Measurements from ENCODE around the gene SST.

SST gene

DNA sequence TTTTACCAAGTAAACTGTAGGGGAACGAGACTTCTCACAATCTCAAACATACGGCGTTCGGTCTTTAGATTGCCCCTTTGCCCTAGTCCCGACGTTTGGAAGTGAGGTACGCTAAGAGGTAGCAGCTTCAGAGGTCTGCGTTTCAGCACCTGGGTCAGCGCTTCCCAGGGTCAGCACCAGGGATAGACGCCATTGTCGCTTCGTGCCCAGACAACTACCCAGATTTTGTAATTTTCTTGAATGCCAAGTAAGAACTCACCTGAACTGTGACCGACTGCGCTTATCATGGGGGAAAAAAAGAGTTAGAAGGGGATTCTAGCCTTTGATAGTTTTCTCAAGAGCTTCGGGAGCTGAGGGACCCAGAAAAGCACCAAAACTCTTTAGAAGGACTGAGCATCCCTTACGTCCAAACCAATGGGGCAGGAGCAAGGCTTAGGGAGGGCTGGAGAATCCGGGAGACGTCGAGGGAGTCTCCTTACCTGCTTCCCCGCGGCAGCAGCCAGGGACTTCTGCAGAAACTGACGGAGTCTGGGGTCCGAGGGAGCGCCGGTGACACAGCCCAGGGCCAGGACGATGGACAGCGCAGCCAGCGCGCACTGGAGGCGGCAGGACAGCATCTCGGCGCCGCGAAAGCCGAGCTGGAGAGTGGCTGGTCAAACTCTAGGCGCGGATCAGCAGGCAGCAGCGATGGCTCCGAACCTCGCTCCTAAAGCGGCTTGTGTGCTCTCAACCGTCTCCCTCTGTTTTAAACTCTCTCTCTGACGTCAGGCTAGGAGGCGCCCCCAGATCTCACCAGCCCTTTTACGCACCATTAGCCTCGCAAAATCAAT lies at the start of gene SST:
Gene SST, minus strand, starts transcription at position 720 of the 830 bp plus-strand sequence. Its CDS starts 103 bp downstream, at position 617.
- DNase-seq (ENCODE audit: low read depth), result no peak

DNA sequence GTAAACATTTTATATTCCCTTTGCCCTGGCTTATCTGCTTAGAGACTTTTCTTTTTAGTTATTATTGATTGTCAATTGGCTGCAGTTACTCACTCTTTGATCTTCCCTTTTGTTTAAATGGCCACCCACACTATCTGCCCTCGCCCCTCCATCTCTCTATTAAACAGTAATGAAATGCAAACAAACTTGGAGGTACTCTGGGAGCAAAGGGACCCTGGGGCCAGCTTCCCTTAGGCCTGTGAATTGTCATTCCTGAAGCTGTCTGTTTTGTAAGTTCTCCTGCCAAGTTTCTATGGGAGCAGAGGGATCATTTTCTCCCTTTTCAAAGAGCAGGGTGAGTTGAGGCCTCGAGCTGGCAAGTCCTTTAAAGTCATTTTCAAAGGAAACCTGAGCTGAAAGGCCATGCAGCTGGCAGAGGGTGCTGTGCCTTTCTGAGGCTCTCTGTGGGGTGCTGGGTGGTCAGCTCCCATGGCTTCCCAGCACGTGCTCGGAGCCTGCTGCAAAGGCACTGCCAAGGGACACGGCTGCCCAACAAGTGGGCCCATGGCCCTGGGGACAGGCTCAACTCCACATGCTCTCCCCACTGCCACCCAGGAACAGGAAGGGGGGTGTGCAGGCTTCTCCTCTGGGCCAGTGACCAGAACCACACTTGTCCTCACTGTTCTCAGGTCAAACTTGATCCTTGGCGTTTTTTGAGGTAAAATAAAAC lies 49.6 kb upstream of the SST start:
- DNase-seq (ENCODE audit: low read depth), result no peak

DNA sequence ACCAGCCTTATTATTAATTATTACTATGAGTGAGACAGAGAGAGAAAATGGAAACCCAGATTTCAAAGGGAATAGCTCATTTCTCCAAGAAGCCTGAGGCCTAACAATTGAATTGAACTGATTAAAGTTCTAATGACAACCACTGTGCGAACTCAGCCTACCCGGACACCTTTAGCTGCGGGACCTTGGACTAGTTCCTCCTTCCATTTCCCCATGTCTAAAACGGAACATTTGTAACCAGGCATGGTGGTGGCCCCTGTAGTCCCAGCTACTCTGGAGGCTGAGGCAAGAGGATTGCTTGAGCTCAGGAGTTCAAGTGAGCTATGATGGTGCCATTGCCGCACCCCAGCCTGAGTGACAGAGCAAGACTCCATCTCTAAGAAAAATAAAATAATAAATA lies 48.6 kb upstream of the SST start:
- no peak for DNase-seq (ENCODE audit: low read depth)

DNA sequence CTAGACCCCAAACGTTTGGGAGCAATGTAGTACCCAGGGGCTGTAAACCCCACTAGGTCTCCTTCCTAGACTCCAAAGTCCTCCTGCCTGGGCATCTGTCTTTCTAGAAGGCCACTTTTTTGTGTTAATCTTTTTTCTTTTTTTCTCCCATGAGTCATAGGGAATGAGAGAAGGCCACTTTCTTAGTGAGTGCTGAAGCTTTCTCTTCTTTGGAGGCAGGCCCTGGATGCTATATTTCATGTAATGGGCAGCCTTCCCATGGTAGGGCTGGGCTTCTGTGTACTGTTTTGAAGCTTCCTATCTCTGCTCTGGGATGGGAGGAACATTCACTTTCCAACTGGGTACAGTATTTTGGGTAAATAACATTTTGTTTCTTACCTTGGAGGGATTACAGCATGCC lies 47.4 kb upstream of the SST start:
- DNase-seq (ENCODE audit: low read depth), result no peak

DNA sequence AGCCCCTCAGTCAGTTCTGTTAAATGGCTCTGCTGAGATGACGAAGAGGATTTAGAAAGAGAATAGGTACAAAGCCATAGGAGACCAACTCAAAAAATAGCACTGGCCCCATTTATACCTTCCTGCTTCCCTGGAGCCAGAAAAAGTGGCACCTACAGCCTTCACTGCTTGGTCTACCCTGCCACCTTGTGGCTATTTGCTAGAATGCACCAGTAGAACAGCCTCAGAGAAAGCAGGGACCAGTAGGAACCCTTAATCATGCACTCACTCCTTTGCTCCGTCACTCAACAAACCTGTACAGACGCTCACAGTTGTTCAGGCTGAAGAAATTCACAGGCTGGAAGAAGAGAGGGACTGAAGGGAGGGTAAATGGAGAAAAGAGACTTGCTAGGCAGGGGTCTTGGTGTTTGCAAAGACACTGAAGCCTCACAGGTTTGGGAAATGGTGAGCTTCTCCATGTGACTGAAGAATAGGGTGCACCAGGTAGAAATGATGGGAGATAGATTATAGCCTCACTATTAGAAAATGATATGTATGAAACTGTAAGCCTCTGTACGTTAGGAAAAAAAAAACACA lies 44.3 kb upstream of the SST start:
- peak; percentile 14 for DNase-seq (ENCODE audit: low read depth)

DNA sequence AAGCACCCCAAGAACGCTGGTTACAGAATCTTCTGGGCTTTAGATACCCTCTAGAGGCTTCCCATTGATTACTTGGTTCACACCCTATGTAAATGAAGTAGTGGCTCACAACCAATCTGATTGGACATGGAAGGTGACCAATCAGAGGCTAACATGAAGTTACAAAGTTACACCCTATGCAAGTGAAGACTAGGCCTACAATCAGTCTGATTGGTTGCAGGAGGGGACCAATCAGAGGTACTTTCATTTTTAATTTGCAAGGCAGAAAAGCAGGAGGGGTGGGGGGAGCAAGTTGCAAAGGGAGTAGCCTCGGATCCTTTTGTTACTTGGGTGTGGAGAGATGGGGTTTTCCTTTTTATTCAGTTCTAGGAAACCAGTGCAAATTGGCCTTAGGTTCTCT lies 43.3 kb upstream of the SST start:
- DNase-seq (ENCODE audit: low read depth), result no peak

DNA sequence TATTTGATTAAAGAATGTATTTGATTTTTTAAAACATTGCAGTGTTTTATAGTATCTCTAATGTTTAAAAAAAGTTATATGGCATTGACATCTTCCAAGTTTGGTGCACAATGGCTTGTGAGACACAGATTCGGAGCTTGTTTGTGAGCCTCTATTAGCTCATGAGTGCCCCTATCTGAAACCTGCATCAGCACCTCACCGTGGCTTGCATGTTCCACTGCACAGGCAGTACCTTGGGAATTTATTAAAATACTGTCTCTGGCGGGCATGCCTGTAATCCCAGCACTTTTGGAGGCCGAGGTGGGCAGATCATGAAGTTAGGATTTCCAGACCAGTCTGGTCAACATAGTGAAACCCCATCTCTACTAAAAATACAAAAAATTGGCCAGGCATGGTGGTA lies 39.0 kb upstream of the SST start:
- no peak for DNase-seq (ENCODE audit: low read depth)

DNA sequence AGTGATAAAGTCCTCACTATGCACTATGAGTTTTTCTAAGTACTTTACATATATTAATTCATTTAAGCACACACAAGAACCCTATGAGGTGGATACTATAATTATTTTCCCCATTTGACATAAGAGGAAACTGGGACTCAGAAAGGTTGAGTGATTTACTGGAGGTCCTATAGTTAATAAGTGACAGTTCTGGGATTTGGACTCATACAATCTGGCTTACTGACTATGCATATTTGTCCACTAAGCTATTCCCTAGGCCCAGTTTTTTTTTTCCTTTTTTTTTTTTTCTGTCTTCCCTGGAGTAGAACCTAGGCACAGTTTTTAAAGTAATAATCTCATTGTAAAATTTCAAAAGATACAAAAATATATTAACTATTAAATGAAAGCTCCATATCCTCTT lies 38.5 kb upstream of the SST start:
- DNase-seq (ENCODE audit: low read depth), result no peak

DNA sequence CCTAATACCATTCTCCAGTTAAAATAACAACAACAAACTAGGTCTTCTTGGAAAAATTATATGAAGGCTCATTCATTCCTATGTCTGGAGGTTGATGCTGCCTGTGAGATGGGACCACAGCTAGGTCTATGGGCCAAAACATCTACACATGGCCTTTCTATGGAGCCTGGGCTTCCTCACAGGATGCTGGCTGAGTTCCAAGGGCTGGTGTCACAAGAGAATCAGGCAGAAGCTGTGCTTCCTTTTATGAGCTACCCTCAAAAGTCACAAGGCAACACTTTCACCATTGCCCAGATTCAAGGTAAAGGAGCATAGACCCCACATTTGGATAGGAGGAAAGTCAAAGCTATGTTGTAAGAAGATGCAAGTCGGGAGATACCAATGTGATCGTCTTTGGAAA lies 36.8 kb upstream of the SST start:
- DNase-seq (ENCODE audit: low read depth), result no peak

DNA sequence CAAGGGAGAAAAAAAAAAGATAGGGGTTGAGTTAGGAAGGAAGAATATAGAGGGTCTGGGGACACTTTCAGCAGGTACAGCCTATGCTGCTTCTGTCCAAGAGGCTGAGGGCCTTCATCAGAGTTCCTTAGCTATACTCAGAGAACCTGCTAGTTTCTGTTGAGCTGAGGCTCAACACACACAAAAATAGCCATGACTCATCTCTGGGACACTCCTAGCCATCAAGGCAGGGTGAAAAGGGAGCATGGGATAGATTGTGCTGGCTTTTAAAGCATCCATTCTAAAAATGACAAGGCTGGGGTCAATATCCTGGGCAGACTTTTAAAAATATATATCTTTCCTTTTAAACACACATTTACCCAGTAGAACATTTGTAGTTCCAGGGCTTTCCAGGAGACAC lies 35.0 kb upstream of the SST start:
- DNase-seq (ENCODE audit: low read depth), result no peak

DNA sequence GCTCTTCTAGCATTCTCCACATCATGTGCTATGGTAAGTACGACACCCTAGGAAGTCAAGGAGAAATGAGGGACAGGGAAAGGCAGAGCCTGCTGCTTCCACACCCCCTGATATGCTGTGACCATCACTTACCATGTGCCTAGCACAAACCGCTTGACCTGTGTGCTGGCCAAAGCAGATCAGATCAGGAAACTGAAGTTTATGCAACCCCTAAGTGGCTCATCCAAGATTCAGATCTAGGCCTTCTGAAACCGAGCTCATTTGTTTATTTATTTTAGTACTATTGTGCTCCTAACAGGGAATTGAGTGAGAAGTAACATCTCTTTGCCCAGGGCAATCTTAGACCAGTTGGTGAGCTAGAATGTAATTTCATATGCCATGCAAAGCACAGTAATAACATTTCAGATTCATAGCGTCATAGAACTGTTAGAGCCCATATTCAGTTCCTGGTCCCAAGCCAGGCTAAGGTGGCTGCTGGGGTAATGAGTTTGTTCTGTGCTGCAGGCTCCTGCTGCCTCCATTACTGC lies 32.4 kb upstream of the SST start, which contains the start of gene RTP2:
Gene RTP2, minus strand, starts transcription at position 51 of the 527 bp plus-strand sequence. CDS start 429 bp downstream, outside the sequence.
- DNase-seq (ENCODE audit: low read depth), result no peak

DNA sequence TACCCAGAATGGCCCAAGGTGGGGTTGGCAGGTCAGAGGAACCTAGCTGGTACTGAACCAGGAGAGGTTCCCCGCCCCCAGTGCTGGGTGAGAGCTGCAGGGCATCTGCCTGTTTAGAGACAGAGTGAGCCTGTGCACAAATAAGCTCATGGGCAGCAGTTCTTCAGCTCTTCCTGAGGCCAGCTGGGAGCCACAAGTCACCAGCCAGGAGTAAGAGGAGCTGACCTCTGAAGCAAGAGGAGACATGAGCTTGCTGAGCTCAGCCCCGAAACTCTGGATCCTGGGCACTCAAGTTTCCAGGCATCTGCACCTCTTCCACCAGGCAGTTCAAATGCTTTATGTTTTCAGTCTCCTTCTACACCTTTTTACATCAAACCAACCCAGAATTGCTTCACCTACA lies 30.1 kb upstream of the SST start:
- no peak for DNase-seq (ENCODE audit: low read depth)

DNA sequence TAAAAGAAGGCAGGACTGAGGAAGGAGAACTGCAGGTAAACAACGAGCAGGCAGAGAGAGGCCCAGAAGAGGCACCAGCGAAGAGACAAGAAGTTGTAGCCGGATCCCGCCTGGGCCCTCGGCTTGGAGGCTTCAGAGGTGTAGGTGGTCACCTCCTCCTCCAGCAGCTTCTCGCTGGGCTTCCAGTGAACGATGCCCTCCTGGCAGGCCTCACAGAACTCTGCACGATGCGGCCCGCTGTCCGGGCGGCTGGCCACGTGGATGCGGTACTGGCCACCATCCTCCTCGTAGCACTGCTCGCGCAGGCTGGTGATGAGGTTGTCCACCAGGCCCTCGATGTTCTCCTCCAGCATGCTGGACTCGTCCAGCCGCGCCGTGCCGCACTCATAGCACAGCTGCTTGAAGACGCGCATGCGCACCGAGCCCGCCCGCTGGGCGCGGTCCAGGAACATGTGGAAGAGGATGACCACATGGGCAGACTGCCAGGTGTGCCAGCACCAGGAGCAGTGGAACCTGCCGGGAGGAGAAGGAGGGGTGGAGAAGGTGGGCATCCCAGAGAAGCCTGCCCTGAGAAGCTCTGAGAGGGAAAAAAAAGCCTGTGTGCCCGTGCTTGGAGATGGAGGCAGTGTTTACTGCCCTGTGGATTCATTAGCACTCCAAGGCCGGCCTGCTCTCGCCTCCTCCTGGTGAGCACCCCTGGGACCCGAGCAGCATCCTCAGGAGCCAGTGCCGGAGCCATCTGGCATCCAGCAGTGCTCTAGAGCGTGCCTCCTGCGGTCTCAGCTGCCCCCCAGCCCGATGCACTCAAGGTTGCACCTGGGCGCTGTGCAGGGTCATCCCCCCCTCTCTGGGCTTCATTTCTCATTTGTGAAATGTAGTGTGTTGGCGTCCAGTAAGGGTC lies 28.6 kb upstream of the SST start:
- no peak for DNase-seq (ENCODE audit: low read depth)

DNA sequence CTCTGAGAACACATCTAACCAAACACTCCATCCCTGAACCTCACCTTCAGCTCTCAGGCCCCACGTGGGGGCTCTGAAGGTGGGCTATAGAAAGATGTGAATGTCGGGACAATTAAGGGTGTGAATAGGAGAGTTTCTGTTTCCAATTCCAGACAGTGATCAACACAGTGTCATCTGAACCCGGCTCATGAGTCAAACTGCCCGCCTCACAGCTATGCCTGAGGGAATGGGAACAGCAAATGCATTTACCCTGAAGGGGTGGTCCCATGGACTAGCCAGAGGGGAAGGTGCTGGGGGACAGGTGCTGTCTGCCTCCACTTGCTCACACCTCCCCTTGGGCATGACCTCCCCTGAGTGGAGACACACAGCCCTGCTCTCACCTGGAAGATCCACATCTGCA lies 25.8 kb upstream of the SST start:
- DNase-seq (ENCODE audit: low read depth), result no peak

DNA sequence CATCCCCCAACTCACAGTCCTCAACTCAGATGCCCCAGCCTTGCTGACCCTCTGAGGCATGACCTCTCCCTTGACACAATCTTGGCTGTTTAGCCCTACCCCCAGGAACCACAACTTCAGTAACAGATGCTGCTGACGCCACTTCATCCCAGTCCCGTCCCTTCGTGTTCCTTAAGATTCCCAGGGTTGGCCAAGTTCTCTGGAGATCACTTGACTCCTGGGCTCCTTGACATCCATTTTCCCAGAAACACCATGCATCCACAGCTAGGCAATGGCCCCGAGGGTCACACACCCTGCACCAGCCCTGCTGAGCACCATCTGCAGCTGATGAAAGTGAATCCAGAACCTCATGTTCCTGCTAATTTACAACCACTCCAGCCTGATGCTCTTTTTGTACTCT lies 25.3 kb upstream of the SST start:
- DNase-seq (ENCODE audit: low read depth), result no peak

DNA sequence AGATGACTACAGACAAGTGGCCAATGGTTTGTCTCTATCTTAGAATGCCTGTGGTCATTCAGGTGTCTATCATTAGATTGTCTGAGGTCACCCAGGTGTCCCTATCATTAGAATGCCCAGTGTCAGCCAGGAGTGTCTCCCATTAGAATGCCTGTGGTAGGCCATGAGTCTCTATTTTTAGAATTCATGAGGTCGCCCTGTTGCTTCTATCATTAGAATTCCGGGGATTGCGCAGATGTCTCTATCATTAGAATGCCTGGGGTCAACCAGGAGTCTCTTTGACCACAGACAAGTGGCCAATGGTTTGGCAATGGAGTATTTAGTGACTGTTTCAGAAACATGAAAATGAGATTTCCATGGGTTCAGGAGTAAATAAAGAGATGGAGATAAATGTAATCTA lies 24.6 kb upstream of the SST start:
- no peak for DNase-seq (ENCODE audit: low read depth)

DNA sequence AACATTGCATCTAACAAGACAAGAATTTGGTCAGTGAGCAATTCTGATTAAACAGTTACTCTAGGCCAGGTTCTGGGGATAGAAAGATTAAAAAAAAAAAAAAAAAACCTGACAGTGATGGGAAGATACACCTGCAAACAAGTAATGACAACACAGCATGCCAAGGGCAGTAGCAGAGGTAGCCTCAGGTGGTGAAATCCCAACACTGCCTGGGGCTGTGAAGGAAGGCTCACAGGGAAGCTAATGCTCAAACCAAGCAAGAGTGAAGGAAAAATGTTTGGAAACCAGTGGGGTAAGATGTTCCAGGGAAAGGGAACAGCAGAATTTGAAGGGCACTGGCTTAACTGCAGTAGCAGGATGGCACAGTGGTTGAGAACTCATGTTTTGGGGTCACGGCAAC lies 23.2 kb upstream of the SST start:
- no peak for DNase-seq (ENCODE audit: low read depth)

DNA sequence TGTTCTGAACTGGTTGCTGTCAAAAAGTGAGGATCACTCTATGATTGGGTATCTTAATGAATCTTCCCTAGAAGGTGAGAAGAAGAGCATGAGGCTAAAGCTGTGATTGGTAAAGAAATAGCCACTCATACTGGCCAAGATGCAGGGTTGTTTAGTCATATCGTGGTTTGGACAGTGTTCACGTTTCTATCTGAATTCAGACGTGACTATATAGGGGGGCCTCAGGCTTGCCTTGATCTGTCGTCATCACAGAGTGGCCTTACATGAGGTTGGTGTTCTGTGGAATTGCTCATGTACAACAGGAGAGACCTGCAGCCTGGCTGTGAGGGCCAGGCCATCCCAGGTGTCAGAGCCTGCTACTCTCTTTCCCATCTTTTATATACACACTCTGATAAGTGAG lies 19.8 kb upstream of the SST start:
- no peak for DNase-seq (ENCODE audit: low read depth)

DNA sequence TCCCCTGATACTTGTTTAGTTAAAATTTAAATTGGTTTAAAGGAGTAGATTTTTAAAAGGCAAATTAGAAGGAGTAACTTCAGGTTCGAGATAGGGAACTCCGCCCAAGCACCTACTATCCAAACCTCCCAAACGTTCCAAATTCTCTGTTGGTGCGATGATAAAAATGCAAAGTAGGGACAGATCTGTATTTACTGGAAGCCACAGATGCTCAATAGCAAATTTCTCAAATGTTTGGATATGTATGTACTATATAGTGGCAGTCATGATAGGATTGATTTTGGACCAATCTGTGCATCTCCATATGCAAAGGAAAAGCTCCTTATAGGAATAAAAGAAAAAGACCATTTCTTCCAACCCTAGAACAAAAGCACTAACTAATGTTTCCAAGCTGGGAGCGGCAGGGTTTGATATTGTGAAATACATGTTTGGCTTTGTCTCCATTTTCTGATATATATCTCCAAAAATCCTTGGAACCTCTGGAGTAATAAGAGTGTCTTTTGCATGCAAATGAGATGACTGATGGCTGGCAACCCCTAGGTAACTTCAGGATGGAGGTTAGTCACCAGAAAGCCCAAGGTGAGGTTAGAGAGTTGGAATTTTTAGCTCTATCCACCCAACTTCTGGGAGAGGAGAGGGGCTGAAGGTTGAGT lies 16.6 kb upstream of the SST start:
- no peak for DNase-seq (ENCODE audit: low read depth)

DNA sequence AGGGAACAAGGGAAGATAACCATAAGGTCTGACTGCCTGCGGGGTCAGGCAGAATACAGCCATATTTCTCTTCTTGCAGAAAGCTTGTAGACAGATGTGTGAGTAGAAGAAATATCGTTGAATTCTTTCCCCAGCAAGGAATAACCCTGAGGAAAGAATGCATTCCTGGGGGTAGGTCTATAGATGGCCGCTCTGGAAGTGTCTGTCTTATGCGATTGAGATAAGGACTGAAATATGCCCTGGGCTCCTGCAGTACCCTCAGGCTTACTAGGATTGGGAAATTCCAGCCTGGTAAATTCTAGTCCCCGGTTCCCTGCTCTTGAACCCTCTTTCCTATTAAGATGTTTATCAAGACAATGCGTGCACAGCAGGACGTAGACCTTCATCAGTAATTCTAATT lies 15.8 kb upstream of the SST start:
- no peak for DNase-seq (ENCODE audit: low read depth)

DNA sequence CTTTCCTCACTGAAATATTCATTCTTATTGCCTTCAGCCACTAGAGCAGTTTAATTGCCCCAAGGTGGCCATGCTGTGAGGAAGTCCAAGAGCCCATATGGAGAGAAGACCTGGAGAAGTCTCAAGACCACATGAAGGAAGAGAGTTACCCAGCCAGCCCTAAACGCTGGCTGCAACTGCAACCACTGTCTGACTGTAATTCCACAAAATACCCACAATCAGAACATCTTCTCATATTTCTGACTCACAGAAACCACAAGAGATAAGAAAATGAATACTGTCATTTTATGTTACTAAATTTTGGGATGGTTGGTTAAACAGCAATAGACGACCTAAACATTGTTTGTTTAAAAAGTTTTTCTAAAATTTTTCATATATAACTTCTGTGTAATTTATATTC lies 14.7 kb upstream of the SST start:
- DNase-seq (ENCODE audit: low read depth), result no peak

Measured in stimulated activated CD8-positive, alpha-beta memory T cell treated with anti-CD3 and anti-CD28 coated beads, Interleukin-15, amount 100 ng/mL, for 24 hours (primary cell).